Embryonic facial prominence (tissue), 1 donor: ENCODE measurements around the gene GABRB1.

ENCODE experiments used
- DNase-seq: peaks from one replicate; pipeline ENCODE4 v3.0.0-alpha.2; 2016; ENCODE audit errors: extremely low spot score

GABRB1 gene

DNA sequence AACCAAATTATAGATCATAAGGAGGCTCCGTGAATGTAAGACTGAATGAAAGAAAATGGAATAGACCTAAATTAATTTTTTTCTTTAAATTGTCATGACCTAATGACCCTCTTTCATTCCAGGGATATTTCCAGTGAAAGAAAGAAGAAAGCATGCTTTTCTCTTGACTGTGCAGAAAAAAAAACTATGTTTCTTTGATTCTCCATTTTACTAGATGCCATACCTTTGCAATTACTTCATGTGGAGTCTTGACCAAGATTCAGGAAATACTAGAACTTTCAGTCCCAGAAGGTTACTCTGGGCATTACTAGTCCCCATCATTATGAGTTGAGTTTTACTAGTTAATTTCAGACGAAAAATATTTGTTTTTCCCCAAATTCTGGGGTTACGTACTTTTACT lies 438.6 kb downstream of the GABRB1 start:
- DNase-seq = no peak

DNA sequence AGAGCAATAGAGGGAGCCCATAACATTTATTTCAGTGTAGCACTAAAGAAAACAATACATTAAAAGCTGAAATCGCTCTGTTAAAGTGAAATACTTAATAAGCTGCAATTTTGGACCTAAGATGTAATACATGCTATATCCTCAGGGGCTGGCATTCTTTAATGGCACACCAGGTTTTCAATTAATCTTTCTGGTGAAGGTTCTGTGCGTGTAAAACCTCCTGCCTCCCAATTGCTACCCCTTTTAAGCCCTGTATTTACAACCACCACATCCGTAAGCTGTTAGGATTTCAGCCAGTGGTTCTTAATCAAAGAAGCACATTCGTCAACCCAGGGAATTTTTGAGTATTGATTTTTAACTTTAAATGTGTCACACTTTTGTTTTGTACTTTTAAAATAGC lies 439.7 kb downstream of the GABRB1 start:
- DNase-seq = no peak

DNA sequence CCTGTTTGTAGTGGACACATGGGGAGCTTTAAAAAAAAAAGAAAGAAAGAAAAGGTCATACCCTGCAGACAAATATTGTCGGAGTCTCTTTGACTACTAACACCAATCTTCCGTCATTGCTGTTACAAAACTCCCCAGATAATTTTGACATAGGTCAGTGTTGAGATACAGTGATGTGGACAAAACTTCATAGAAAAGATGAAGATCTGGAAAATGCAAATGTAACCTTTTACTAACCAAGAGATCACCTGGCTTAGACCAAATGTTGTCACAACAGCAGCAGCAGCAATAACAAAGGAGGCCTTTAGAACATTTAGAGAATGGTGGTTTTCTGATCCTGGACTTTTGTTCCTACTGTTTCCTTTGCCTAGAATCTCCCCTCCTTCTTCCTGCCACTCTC lies 440.2 kb downstream of the GABRB1 start:
- DNase-seq = no peak

DNA sequence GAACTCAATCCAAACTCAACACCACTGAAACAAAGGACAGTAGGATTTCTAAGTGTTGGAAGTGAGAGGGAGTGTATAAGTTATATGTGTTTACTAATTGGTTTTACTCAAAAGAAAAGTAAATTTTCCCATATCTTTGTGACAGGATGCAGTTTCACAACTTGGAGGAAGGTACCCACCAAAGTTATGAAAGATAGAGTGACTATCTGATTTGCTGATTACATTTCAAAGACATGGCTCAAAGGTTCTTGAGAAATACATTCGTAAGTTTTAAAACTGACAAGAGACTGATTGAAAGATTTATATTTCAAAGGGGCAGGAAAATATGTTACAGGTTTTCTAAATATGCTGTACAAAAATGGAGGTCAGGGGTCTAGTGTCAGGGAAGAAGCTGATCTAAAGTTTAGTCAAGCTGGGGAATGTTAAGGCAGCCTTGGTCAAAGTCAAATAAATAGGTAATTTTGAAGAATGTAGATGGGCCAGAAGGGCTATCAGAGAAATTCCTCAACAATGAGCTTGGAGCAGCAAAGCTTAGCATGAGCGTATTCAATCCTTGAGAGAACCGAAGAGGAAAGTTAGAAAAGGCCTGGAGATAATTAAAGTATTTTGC lies 441.9 kb downstream of the GABRB1 start:
- DNase-seq = no peak

DNA sequence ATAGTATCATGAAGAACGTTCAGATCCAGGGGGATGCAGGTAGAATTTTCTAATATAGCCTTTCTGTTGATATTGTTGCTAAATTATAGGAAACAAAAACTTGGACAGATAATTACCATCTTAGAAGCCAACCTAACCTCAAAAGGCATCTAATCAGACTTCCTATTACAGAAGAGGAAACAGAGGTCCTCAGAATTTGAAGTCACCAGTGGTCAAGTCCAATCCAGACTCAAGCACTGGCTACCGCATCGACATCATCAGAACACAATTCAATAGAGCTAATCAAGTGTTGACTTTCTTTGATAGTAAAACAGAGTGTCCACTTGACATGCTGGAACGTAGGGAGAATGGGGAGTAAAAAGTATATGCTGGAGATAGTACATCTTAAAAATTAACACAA lies 443.4 kb downstream of the GABRB1 start:
- no peak for DNase-seq

DNA sequence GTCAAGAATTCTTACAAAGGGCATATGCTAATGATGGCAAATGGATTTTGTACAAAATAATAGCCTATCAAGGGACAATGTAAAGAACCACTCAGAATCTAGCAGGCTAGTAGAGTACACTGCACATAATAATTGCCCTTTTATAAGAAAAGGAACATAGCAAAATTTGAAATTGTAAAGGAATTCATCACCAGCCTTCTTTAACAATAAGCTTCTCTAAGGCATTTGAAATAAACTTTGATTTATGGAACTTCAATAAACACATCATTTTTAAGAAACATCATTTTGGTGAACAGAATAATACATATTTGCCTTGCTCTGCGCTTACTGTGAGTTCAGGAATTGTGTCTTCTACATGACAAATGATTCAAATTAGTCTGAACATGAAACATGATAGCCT lies 444.0 kb downstream of the GABRB1 start:
- DNase-seq = no peak
